HG03039 (cell line): Measurements from ENCODE around the gene FOXO4.
"Not testable (repeated sequence)": the region's sequence is repeated elsewhere in the genome, so short reads cannot be mapped to it uniquely, and the experiment has no call there.

Source experiments
- ATAC-seq: cut with Tn5 transposase; IDR thresholded peaks from one replicate; pipeline ENCODE4 v1.9.1; 2021; ENCODE audit warnings: mild to moderate bottlenecking, moderate library complexity; ENCODE audit not compliant: unreplicated experiment

Gene FOXO4

DNA sequence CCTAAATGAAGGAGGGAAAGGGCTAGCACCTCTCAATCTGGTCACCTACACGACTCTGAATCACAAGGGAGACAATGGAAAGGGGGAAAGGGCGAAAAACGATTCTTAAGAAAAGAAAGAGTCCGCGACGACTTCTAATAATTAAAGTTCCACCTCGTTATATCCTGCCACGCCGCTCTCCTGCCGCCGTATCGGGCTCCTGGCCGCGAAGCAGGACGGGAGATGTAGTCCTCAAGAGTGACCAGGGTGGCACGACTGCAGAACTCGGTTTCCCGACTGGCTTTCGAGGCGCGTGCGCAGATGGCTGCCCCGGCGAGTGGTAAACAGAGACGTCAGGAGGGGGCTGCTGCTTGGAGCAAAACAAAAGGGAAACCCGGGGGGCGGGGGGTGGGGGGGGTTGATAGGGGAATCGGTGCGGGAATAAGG lies at the start of gene FOXO4:
FOXO4 (plus strand) TSS at position 297 of the 426 bp plus-strand sequence. CDS start 678 bp downstream, outside the sequence.
- peak; percentile 77 for ATAC-seq

- ATAC-seq, result not testable (repeated sequence)
Observed at GRCh38 chrX:71047891-71048290, 47.8 kb upstream of the FOXO4 start.

- no peak for ATAC-seq
Observed at GRCh38 chrX:71052721-71053120, 42.9 kb upstream of the FOXO4 start.

- ATAC-seq, result peak; percentile 98
Observed at GRCh38 chrX:71053217-71053621, 42.4 kb upstream of the FOXO4 start.

- ATAC-seq, result no peak
Observed at GRCh38 chrX:71056867-71057266, 38.8 kb upstream of the FOXO4 start.

DNA sequence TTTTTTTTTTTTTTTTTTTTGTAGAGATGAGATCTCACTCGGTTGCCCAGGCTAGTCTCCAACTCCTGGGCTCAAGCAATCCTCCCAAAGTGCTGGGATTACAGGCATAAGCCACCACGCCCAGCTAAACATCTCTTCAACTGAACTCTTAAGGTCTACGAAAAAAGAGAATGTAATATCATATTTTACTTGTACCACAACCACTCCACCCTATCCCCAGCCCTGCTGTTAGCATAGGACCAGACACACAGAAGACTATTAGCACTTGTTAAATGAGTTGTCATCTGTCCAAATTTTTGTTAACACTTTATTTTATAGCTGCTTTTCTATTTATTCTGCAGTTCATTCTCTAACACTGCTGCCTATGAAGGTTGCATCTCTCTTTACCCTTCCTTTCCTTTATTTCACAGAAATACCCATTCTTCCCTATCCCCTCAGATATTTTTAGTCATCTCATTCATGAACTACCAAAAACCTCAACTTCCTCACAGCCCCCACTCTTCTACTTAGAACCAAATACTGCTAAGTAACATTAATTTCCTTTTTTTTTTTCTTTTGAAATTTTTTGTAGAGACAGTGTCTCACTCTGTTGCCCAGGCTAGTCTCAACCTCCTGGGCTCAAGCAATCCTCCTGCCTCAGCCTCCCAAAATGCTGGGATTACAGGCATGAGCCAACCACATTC lies 37.7 kb upstream of the FOXO4 start:
- ATAC-seq, result no peak

- no peak for ATAC-seq
Observed at GRCh38 chrX:71060127-71060526, 35.5 kb upstream of the FOXO4 start.

DNA sequence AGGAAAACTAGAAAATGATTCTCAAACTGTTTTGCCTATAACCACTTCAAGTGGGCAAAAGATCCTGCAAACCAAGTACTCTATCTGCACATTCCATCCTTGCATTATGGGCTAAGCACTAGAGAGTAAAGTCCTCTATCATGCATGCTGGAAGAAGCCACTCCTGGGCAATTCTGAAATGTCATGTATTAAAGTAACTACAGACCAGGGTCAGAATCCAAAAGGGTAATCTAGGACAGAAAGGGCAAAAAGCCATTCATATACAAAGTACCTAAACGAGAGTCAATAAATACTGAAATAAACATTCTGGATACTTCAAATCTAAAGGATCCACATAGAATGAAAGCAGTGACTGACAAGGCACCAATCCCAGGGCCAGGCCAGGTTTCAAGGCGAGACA lies 28.6 kb upstream of the FOXO4 start:
- no peak for ATAC-seq

DNA sequence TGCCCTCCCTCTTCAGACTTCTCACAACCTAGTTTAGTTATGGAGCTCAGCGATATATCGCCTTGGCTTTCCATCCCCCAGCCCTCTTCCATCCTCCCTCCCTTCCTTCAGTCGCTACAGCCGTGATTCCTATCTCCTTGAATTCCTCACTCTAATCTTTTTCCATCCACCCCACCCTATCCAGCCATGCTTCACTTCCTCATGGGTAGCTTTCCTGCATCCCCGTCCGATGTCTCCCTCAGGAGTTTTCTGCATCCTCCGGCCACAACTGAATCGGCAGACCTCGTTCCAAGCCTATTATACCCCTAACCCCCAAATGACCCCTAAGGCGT lies 28.0 kb upstream of the FOXO4 start:
- ATAC-seq, result no peak

DNA sequence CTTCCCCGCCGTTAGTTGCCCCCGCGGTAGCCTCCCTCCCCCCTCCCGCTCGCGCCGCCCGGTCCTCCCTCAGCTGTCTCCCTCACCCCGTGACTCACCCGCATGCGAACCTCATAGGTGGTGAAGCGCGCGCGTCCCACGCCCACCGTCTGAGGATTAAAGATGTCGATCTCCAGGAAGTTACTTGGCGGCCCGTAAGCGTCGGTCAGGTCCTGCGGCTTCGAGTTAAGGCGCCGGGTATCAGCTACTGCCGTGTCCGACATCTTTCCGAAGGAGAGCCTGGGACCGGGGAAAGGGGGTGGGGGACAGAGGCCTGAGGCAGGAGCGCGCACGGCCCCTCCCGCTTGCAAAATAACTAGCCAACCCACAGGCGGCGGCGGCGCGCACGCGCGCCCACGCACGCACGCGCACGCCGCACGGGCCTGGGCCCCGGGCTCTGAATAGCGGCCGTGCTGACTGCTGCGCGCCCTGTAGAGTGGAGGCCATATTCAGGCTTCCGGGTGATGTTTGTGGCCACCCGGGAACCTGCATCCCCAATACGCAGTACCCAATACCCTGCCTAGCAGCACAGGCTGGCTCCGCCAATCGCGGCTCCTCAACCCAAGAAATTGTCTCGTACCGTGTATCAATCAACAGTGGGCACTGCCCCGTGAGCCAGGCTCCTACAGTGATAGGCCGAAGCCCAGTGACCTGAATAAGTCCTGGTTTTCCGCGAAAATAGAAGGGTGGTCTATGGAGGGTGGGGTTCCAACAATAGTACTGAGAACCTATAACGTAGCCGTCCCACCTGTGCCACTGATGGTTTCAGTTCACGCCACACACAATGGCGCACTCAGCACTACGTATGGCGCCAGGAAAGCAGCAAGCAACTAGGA lies 27.4 kb upstream of the FOXO4 start, which contains the start of gene SNX12:
SNX12 (minus strand) TSS at position 291 of the 875 bp plus-strand sequence; CDS start at position 263, 28 bp downstream.
- peak; percentile 97 for ATAC-seq

DNA sequence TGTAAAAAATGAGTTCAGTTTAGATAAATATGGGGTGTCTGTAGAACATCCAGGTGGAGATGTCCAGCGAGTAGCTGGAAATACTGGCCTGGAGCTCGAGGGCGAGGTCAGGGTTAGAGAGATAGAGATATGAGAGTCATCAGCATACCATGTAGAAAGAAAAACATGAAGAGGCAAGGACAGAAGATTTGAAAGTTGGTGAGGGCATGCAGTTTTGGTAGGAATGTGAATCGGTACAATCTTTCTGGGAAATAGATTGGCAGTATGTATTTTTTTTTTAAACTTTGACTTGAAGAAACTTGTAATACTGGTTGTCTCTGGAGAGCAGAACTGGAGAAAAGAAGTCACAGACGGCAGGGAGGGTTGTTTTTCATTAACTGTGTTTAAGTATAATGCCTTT lies 25.1 kb upstream of the FOXO4 start:
- no peak for ATAC-seq

DNA sequence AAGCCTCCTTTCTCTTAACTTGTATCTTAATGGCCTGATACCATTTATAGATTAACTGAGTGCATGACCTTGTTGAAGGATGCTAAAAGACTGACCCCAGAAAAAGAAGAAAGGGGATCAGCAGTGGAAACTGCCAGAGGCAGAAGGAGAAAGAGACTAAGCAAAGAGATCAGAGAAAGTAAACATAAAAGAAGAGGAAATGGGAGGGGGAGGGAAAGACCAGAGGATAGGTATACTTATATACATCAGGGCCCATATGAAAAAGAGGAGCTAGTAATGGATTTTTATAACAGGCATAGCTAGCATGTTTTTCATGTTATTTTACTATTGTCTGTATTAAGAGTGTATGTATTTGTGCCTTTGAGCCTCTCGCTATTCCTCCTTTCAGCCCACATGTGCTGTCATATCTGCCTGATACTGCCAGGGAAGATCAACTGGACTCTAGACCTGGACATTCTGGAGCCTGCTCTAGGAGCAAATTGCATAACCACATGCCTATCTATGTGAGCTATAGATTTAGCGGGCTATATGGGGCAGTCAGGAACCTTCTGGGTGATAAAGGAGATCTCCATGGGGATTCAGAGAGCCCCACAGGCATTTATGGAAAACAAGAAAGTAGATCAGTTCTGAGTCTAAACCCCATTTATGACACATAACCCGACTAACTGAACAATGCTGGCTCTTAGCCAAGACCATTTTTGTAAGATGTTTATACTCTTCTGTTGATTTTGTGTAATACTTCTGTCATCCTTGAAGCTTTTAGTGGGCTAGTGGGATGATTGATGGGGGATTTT lies 14.1 kb upstream of the FOXO4 start:
- ATAC-seq, result no peak

DNA sequence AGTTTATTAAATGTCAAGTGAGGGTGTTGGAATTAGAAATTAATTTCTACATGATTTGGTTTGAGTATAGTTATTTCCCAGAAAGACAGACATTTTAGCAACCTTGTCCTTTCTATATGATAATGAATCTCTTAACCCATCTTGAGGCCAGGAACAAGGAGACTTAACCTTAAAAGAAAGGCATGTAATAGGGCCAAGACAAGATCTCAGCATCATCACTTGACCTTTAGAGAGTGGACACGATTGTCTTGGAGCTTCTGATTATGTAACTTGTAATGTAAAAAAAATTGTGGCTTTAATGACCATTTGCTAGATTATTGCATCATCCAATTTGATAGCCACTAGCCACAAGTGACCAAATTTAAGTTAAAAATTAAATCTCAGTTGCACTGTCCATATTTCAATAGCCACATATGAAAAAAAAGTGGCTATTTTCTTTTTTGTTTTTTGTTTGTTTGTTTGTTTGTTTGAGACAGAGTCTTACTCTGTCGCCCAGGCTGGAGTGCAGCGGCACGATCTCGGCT lies 13.5 kb upstream of the FOXO4 start:
- no peak for ATAC-seq

- ATAC-seq, result no peak
Observed at GRCh38 chrX:71082822-71083221, 12.8 kb upstream of the FOXO4 start.

- ATAC-seq, result no peak
Observed at GRCh38 chrX:71085900-71086299, 9.8 kb upstream of the FOXO4 start.

DNA sequence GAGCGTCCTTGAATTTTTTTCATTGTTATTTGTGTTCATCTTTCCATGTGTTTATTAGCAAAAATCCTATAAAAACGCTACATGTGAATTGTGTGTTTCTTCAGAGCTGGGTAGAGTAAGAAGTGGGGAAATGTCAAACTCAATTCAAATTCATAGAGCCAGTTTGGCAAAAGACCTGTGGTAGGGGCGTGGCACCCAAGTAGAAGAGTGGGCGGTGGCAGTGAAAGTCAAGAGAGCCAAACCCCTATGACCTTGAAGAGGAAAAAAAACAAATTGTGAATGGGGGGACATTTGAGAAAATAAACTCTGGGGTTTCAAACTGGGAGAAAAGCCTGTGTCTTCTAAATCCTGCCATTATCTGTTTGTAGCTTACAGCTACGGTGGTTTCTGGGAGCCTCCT lies 4.4 kb upstream of the FOXO4 start:
- no peak for ATAC-seq

GRCh38 chrX:71095033-71095432 lies 618 bp upstream of the FOXO4 start:
- no peak for ATAC-seq

DNA sequence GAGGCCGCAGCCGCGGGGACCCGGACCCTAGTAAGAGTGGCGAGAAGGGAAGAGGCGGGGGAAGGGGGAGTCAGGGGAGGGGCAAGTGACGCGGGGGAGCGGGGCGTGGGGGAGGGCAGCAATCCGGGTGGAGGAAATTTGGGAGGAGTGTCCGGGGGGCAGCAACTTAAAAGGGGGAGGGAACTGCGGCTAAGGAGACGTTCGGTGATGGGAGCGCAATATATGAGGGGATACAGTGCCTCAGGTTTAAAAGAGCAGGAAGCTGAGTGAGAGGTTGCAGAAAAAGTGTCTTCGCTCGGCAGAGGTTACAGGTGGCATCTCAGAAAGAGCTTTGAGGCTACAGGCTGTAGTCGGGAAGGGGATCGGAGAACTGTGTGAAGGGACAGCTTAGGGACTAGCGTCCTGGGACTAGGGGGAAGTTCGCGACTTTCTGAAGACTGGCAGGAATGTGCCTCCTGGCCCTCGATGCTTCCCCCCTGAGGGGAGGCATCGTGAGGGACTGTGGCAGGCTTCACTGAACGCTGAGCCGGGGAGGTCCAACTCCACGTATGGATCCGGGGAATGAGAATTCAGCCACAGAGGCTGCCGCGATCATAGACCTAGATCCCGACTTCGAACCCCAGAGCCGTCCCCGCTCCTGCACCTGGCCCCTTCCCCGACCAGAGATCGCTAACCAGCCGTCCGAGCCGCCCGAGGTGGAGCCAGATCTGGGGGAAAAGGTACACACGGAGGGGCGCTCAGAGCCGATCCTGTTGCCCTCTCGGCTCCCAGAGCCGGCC lies 519 bp downstream of the FOXO4 start:
- ATAC-seq, result no peak

- ATAC-seq, result no peak
Observed at GRCh38 chrX:71096760-71097032, 1.0 kb downstream of the FOXO4 start.

DNA sequence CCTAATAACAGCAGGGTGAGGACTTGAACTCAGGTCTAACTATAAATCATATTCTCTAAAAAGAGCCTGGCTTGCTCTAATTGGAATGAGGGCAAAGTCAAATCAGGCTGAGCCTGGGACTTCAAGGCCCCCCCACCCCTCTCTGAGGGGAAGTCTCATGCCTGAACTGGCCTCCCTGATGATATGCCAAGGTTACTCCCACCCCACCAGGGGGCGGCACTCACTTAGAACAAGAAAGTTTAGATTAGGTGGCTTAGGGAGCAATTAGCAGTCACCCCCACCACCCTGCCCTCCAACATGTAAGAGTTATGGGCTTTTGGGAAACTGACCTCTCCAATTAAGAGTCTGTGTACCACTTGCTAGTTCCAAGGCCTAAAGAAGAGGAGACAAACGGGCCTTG lies 2.7 kb downstream of the FOXO4 start:
- no peak for ATAC-seq
